Ascending aorta (tissue), 2 donors: ENCODE data around the gene RPN2. TPM values are rescaled to one million over a fixed set of nuclear protein-coding genes. Genes with fewer than 3 reads are reported as not detected.
"Not testable (repeated sequence)": the region's sequence is repeated elsewhere in the genome, so short reads cannot be mapped to it uniquely, and the experiment has no call there.

Experiments
- DNase-seq, 2 donors: peaks; one replicate each; pipeline ENCODE4 v3.0.0-alpha.2; 2019; ENCODE audit warnings: low spot score in 2 of 2
- H3K27ac ChIP-seq, 2 donors: fragments of 200-600 bp; sonication (generic); one replicate each; pipeline ENCODE4 v1.5.1; 2016 to 2017; ENCODE audit warnings: mild to moderate bottlenecking in 1 of 2
- H3K27me3 ChIP-seq: fragments of 200-600 bp; sonication (generic); one replicate; pipeline ENCODE4 v1.5.1; 2017
- H3K36me3 ChIP-seq, 2 donors: fragments of 200-600 bp; sonication (generic); one replicate each; pipeline ENCODE4 v1.5.1; 2016
- H3K4me1 ChIP-seq, 2 donors: fragments of 200-600 bp; sonication (generic); one replicate each; pipeline ENCODE4 v1.5.1; 2016 to 2017; ENCODE audit warnings: mild to moderate bottlenecking in 1 of 2
- H3K4me3 ChIP-seq, 2 donors: fragments of 200-600 bp; sonication (generic); one replicate each; pipeline ENCODE4 v1.5.1; 2016 to 2017; ENCODE audit warnings: mild to moderate bottlenecking in 1 of 2
- H3K9me3 ChIP-seq, 2 donors: fragments of 200-600 bp; sonication (generic); one replicate each; pipeline ENCODE4 v1.5.1; 2016
- CTCF ChIP-seq, 3 experiments: fragments of 200-600 bp in 2 of 3; fragments of 450-650 bp in 1 of 3; sonication (generic) in 2 of 3; IDR thresholded peaks; one replicate each; pipeline ENCODE4 v1.5.1; 2016 to 2019; ENCODE audit warnings: antibody characterized with exemption in 3 of 3, mild to moderate bottlenecking in 1 of 3, moderate library complexity in 1 of 3
- intact Hi-C: fragments of 100-400 bp; cut with DNase I; formaldehyde crosslinking; loops from one replicate; pipeline ENCODE4 v1.15.1; 2023
- total RNA-seq: library from RNA; depleted of rRNA; stranded (reverse); fragments of >200 nt; gene quantifications from one replicate; pipeline ENCODE4 v1.1.0, GENCODE V29; 2016

Gene RPN2
- total RNA-seq, 1 donor from 2014 or later, result 114 TPM

- Histone ChIP-seq H3K4me3 (no peak overlapping the region), H3K27me3 (no peaks in the 10 kb centered on the region), H3K36me3 (no peaks in the 10 kb centered on the region), H3K9me3 (no peaks in the 10 kb centered on the region), H3K27ac (no peak overlapping the region), H3K4me1 (no peaks in the 10 kb centered on the region)
- intact Hi-C loops, result no loop called here
- no peak for TF ChIP-seq CTCF (IDR thresholded peaks at IDR 0.05)
- no peak for DNase-seq
Measured at GRCh38 chr20:37144856-37145404, 34.2 kb upstream of the RPN2 start.

- intact Hi-C loops, result no loop called here
- no peaks in the 10 kb centered on the region for H3K9me3 ChIP-seq
- no peaks in the 10 kb centered on the region for H3K27me3 ChIP-seq
- H3K4me1 ChIP-seq, result no peaks in the 10 kb centered on the region
- no peaks in the 10 kb centered on the region for H3K36me3 ChIP-seq
- H3K4me3 ChIP-seq, result no peak overlapping the region
- no peak for TF ChIP-seq CTCF (IDR thresholded peaks at IDR 0.05)
- no peak overlapping the region for H3K27ac ChIP-seq
- DNase-seq, result no peak
Measured at GRCh38 chr20:37147250-37147649, 31.9 kb upstream of the RPN2 start.

GRCh38 chr20:37150864-37151263 lies 28.3 kb upstream of the RPN2 start:
- H3K4me1 ChIP-seq, result not testable (repeated sequence)

DNA sequence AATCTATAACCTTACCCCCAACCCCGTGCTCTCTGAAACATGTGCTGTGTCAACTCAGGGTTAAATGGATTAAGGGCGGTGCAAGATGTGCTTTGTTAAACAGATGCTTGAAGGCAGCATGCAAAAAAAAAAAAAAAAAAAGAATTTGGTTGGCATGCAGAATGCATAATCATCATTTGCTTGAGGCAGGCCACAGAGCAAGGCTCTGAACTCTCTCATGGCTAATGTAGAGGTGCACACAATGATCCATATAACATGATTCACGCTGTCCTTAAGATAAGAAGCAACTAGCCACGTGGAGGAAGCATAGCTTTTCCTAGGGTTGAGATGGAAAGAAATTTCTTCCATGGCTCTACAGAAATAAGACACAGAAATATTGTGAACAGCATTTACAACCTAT lies 27.6 kb upstream of the RPN2 start:
- Histone ChIP-seq H3K9me3 (no peaks in the 10 kb centered on the region), H3K4me1 (no peaks in the 10 kb centered on the region), H3K36me3 (no peaks in the 10 kb centered on the region), H3K27me3 (no peaks in the 10 kb centered on the region), H3K27ac (no peak overlapping the region), H3K4me3 (no peak overlapping the region)
- no peak for DNase-seq
- intact Hi-C loops, result no loop called here
- no peak for TF ChIP-seq CTCF (IDR thresholded peaks at IDR 0.05)

More at GRCh38 chr20:37150864-37151263, 28.3 kb upstream of the RPN2 start:
- H3K27ac ChIP-seq, H3K27me3 ChIP-seq, H3K9me3 ChIP-seq, DNase-seq, H3K36me3 ChIP-seq, intact Hi-C loops, H3K4me3 ChIP-seq: not testable (repeated sequence)

- Histone ChIP-seq H3K27me3 (no peaks in the 10 kb centered on the region), H3K36me3 (no peaks in the 10 kb centered on the region), H3K9me3 (no peaks in the 10 kb centered on the region), H3K4me1 (no peaks in the 10 kb centered on the region), H3K4me3 (no peak overlapping the region), H3K27ac (no peak overlapping the region)
- no peak for DNase-seq
- TF ChIP-seq CTCF (IDR thresholded peaks at IDR 0.05), result no peak
- intact Hi-C loops, result no loop called here
Measured at GRCh38 chr20:37152284-37152683, 26.8 kb upstream of the RPN2 start.

DNA sequence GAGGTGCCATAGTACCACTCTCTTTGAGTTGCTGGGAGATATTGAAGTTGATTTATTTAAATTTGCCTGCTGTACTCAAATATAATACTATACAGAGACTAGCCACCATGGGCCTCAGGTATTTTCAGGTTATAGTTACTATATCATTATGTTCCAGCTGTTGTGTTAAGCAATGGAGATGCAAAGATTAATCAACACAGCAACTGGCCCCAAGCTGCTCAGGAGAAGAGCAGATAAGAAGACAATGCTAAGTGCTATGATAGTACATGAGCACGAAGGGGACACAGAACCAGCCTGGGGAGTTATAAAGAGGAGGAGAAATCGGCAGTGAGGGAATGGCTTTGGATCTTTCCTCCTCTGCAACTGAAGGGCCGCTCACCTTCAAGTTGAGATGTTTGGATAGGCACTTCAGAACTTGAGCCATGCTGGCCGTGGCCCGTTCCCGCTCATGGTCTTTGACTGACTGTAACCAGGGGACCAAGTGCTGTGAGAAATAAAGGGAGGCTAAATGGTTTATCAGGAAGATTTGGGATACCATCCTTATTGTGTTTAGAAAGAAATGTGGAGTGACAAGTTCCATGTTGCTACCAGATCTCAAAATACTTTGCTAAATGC lies 24.3 kb upstream of the RPN2 start:
- intact Hi-C loops, result no loop called here
- H3K27me3 ChIP-seq, result no peaks in the 10 kb centered on the region
- no peaks in the 10 kb centered on the region for H3K9me3 ChIP-seq
- no peak for TF ChIP-seq CTCF (IDR thresholded peaks at IDR 0.05)
- H3K36me3 ChIP-seq, result no peaks in the 10 kb centered on the region
- no peak for DNase-seq
- H3K4me1 ChIP-seq, result no peaks in the 10 kb centered on the region
- H3K27ac ChIP-seq, result no peak overlapping the region
- no peak overlapping the region for H3K4me3 ChIP-seq
